ENCODE results near the gene GAP43.

DNA sequence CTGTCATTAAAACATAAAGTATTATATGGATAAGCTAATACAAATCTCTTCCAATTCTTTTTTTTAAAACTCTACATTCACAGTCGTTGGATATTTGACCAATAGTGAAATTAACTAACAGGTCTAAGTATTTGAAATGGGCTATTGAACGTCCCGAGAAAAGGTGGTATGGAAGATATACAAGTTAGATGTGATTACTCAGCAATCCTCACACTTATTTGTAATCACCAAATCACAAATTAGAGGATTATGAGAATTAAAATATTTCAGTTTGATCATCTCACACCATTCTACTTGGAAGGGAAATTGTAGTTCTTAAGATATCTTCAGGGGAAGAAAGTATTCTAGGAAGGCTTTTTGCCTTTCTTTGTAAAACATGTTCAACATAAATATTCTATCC lies 60.5 kb downstream of the GAP43 start:
- TF ChIP-seq, protein P1, sequence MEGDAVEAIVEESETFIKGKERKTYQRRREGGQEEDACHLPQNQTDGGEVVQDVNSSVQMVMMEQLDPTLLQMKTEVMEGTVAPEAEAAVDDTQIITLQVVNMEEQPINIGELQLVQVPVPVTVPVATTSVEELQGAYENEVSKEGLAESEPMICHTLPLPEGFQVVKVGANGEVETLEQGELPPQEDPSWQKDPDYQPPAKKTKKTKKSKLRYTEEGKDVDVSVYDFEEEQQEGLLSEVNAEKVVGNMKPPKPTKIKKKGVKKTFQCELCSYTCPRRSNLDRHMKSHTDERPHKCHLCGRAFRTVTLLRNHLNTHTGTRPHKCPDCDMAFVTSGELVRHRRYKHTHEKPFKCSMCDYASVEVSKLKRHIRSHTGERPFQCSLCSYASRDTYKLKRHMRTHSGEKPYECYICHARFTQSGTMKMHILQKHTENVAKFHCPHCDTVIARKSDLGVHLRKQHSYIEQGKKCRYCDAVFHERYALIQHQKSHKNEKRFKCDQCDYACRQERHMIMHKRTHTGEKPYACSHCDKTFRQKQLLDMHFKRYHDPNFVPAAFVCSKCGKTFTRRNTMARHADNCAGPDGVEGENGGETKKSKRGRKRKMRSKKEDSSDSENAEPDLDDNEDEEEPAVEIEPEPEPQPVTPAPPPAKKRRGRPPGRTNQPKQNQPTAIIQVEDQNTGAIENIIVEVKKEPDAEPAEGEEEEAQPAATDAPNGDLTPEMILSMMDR (IDR thresholded peaks at IDR 0.05; ENCODE audit: low read depth, low read length): no peak
- no peak for TF ChIP-seq EZH2phosphoT487 (IDR thresholded peaks at IDR 0.05; ENCODE audit: low read depth)

Measured in OCI-LY3 (cell line).